SK-N-SH (cell line): ENCODE results near the gene ATG9A. TPM values are rescaled to one million over a fixed set of nuclear protein-coding genes. Genes with fewer than 3 reads are reported as not detected.

Source experiments
- CTCF ChIA-PET: fragments of 300-600, 350-600 bp; formaldehyde crosslinking; extraction: SDS; loops from one replicate; lab custom pipeline; 2021; lab: Yijun Ruan, JAX
- POLR2A ChIA-PET: fragments of 350-600 bp; sonication (Branson Sonifier 250); formaldehyde crosslinking; extraction: SDS; loops from one replicate; lab custom pipeline; 2020; ENCODE audit warnings: antibody characterized with exemption, inconsistent platforms; lab: Yijun Ruan, JAX
- DNase-seq: peaks from one replicate; pipeline ENCODE4 v3.0.0; 2012
- H2AFZ ChIP-seq: fragments of 200-600 bp; sonication (generic); 2 replicates; pipeline ENCODE4 v1.8.1; 2016; ENCODE audit warnings: antibody characterized with exemption, mild to moderate bottlenecking, low read depth
- H3F3A ChIP-seq: fragments of 200-600 bp; sonication (generic); replicated peaks from 2 replicates; pipeline ENCODE3; 2016; ENCODE audit warnings: antibody characterized with exemption, mild to moderate bottlenecking; ENCODE audit not compliant: insufficient read depth
- H3K27ac ChIP-seq, 2 experiments: fragments of 200-500 bp in 1 of 2; fragments of 200-600 bp in 1 of 2; sonication (Bioruptor generic) in 1 of 2; sonication (generic), shearing (Covaris generic) in 1 of 2; 2 replicates each; pipeline versions ENCODE4 v1.5.1 to v1.6.1; 2014 to 2016; ENCODE audit warnings: low read depth in 2 of 2, inconsistent platforms in 1 of 2, low read length in 1 of 2, mild to moderate bottlenecking in 1 of 2, mixed read lengths in 1 of 2
- H3K27me3 ChIP-seq: fragments of 200-600 bp; sonication (generic), shearing (Covaris generic); 2 replicates; pipeline ENCODE4 v1.6.1; 2016; ENCODE audit warnings: mixed run types; ENCODE audit not compliant: insufficient read depth
- H3K36me3 ChIP-seq, 2 experiments: fragments of 200-500 bp in 1 of 2; fragments of 200-600 bp in 1 of 2; sonication (Bioruptor generic) in 1 of 2; sonication (generic) in 1 of 2; replicated peaks in 1 of 2; 2 replicates each; pipeline versions ENCODE3 to v1.5.1; 2014 to 2016; ENCODE audit warnings: low read length in 1 of 2, mild to moderate bottlenecking in 1 of 2; ENCODE audit not compliant: insufficient read depth in 2 of 2, control insufficient read depth in 1 of 2
- H3K4me1 ChIP-seq, 2 experiments: fragments of 200-500 bp in 1 of 2; fragments of 200-600 bp in 1 of 2; sonication (Bioruptor generic) in 1 of 2; sonication (generic), shearing (Covaris generic) in 1 of 2; 2 replicates each; pipeline versions ENCODE4 v1.5.1 to v1.6.1; 2014 to 2016; ENCODE audit warnings: low read depth in 1 of 2, low read length in 1 of 2, mixed run types in 1 of 2; ENCODE audit not compliant: insufficient read depth in 2 of 2, control insufficient read depth in 1 of 2
- H3K4me2 ChIP-seq: fragments of 200-600 bp; sonication (generic), shearing (Covaris generic); 2 replicates; pipeline ENCODE4 v1.6.1; 2017; ENCODE audit warnings: mixed run types
- H3K4me3 ChIP-seq, 2 experiments: fragments of 200-500 bp in 1 of 2; fragments of 200-600 bp in 1 of 2; sonication (Bioruptor generic) in 1 of 2; sonication (generic), shearing (Covaris generic) in 1 of 2; 2 replicates each; pipeline versions ENCODE4 v1.5.1 to v1.8.1; 2014 to 2016; ENCODE audit warnings: low read depth in 2 of 2, inconsistent platforms in 1 of 2, low read length in 1 of 2, mild to moderate bottlenecking in 1 of 2, mixed read lengths in 1 of 2, moderate library complexity in 1 of 2
- H3K79me2 ChIP-seq: fragments of 200-600 bp; sonication (generic); 2 replicates; pipeline ENCODE4 v1.8.1; 2017; ENCODE audit warnings: mild to moderate bottlenecking; ENCODE audit not compliant: insufficient read depth
- H3K9ac ChIP-seq: fragments of 200-600 bp; sonication (generic); 2 replicates; pipeline ENCODE4 v1.6.1; 2017; ENCODE audit warnings: mixed run types
- H3K9me2 ChIP-seq: fragments of 200-600 bp; sonication (generic); 2 replicates; pipeline ENCODE4 v1.6.1; 2017; ENCODE audit warnings: mixed run types
- H3K9me3 ChIP-seq: fragments of 200-600 bp; sonication (generic); 2 replicates; pipeline ENCODE4 v1.6.1; 2017; ENCODE audit warnings: mixed run types, mild to moderate bottlenecking, moderate library complexity
- H4K20me1 ChIP-seq: fragments of 200-600 bp; sonication (generic); 2 replicates; pipeline ENCODE4 v1.6.1; 2017; ENCODE audit warnings: mild to moderate bottlenecking, mixed run types; ENCODE audit not compliant: insufficient read depth
- ELF1 ChIP-seq: IDR thresholded peaks from 2 replicates; pipeline ENCODE4 v1.4.0; 2012
- EP300 ChIP-seq, 2 experiments: IDR thresholded peaks; 2 replicates each; pipeline versions ENCODE4 v1.4.0 to v1.6.1; 2012; ENCODE audit warnings: borderline replicate concordance in 1 of 2, low read depth in 1 of 2, low read length in 1 of 2
- EZH2phosphoT487 ChIP-seq: fragments of 200-600 bp; sonication (generic); IDR thresholded peaks from 2 replicates; pipeline ENCODE4 v1.6.1; 2017; ENCODE audit warnings: low read depth, mixed run types, mild to moderate bottlenecking, antibody characterized with exemption, moderate library complexity, borderline replicate concordance
- FOXM1 ChIP-seq: IDR thresholded peaks from 2 replicates; pipeline ENCODE4 v1.4.0; 2012; ENCODE audit warnings: low read depth, mild to moderate bottlenecking
- GATA2 ChIP-seq: sonication (generic); formaldehyde crosslinking; IDR thresholded peaks from 2 replicates; pipeline ENCODE4 v1.5.0; 2020; ENCODE audit warnings: mild to moderate bottlenecking, missing genetic modification reagents
- IRF3 ChIP-seq: fragments of 150-350 bp; IDR thresholded peaks from 2 replicates; pipeline ENCODE4 v1.6.1; 2016; ENCODE audit warnings: mild to moderate bottlenecking, low read depth, low read length
- JUND ChIP-seq: IDR thresholded peaks from 2 replicates; pipeline ENCODE4 v1.4.0; 2012
- MXI1 ChIP-seq: IDR thresholded peaks from 2 replicates; pipeline ENCODE4 v1.6.1; 2012; ENCODE audit warnings: mild to moderate bottlenecking, low read depth, low read length, improper control_type of control experiment
- POLR2AphosphoS5 ChIP-seq: IDR thresholded peaks from 2 replicates; pipeline ENCODE4 v1.6.1; 2012; ENCODE audit warnings: low read depth, low read length
- RAD21 ChIP-seq: IDR thresholded peaks from 2 replicates; pipeline ENCODE4 v1.6.1; 2012; ENCODE audit warnings: mild to moderate bottlenecking, low read length
- REST ChIP-seq: IDR thresholded peaks from 2 replicates; pipeline ENCODE4 v1.6.1; 2012; ENCODE audit warnings: mild to moderate bottlenecking, low read depth, low read length, moderate library complexity
- RFX5 ChIP-seq: IDR thresholded peaks from 2 replicates; pipeline ENCODE4 v1.6.1; 2012; ENCODE audit warnings: mild to moderate bottlenecking, improper control_type of control experiment, low read length
- RXRA ChIP-seq: IDR thresholded peaks from 2 replicates; pipeline ENCODE4 v1.4.0; 2012; ENCODE audit warnings: low read depth, mild to moderate bottlenecking, borderline replicate concordance
- TAF1 ChIP-seq: IDR thresholded peaks from 2 replicates; pipeline ENCODE4 v1.6.1; 2012; ENCODE audit warnings: low read depth, mild to moderate bottlenecking, low read length, moderate library complexity, borderline replicate concordance
- TEAD4 ChIP-seq: IDR thresholded peaks from 2 replicates; pipeline ENCODE4 v1.4.0; 2012; ENCODE audit warnings: mild to moderate bottlenecking, borderline replicate concordance; ENCODE audit not compliant: insufficient read depth
- USF1 ChIP-seq: IDR thresholded peaks from 2 replicates; pipeline ENCODE4 v1.4.0; 2012; ENCODE audit warnings: low read depth, borderline replicate concordance
- WGBS: methylation state at CpG from one replicate; pipeline ENCODE4 v1.1.6; 2017; ENCODE audit warnings: low lambda C conversion rate; 5-methylcytosine and 5-hydroxymethylcytosine counted together
- polyA plus RNA-seq, 3 experiments: library from polyadenylated mRNA; depleted of rRNA; stranded (reverse); fragments of >200 nt; gene quantifications; 2 replicates each; pipeline ENCODE4 v1.2.3, GENCODE V29; 2012

The ATG9A gene
- polyA plus RNA-seq, 1 of the 3 experiments (the other 2 are of a cell fraction): 29.6 TPM

GRCh38 chr2:219175486-219175885, 54.0 kb downstream of the ATG9A start:
- no peak for DNase-seq
- H3K27me3 ChIP-seq: no peaks in the 10 kb centered on the region
- peaks cover 0 to 17% of the 10 kb centered on the region in 2 experiments; a peak in 2 of 4 replicates for H3K4me1 ChIP-seq
- no peak overlapping the region for H2AFZ ChIP-seq
- H3K79me2 ChIP-seq: peaks cover 35% of the 10 kb centered on the region
- H3K4me3 ChIP-seq: peak overlapping the region in 1 of 2 experiments; percentile 89; a peak in 2 of 4 replicates
- no peak overlapping the region for H3K9ac ChIP-seq
- H3F3A ChIP-seq: peaks cover 10% of the 10 kb centered on the region
- no peaks in the 10 kb centered on the region for H3K9me2 ChIP-seq
- TF ChIP-seq ELF1 (no peak), REST (no peak), MXI1 (no peak), USF1 (no peak), GATA2 (CRISPR knock-in tag) (no peak), RAD21 (no peak), FOXM1 (no peak), EP300 (IDR thresholded peaks at IDR 0.05; ENCODE audit: borderline replicate concordance in 1 of 2, low read depth in 1 of 2, low read length in 1 of 2) (no peak), RFX5 (no peak), EZH2phosphoT487 (no peak), IRF3 (no peak), JUND (no peak), POLR2AphosphoS5 (no peak), TEAD4 (no peak), TAF1 (no peak), RXRA (no peak)
- H3K36me3 ChIP-seq: peaks cover 18 to 43% of the 10 kb centered on the region in 2 experiments
- H3K27ac ChIP-seq: no peak overlapping the region
- H4K20me1 ChIP-seq: peaks cover 10% of the 10 kb centered on the region
- no peaks in the 10 kb centered on the region for H3K9me3 ChIP-seq
- POLR2A ChIA-PET: interaction anchor here (0.9 to 2.3 kb wide), 3 partner anchors 10 to 172 kb away, joined by 3 to 13 read pairs (median 5); partner anchors contain the start of gene ABCB6
- CTCF ChIA-PET: interaction anchor here (0.6 to 8.7 kb wide), 19 partner anchors 11 to 374 kb away, joined by 3 to 104 read pairs (median 4); partner anchors contain the start of genes DNAJB2, GLB1L, NHEJ1 and STK16
- 82% methylated on average over 7 of the region's 7 CpGs for WGBS
- peak overlapping the region; percentile 96 for H3K4me2 ChIP-seq
